HG03521 (cell line): ENCODE results near the gene LDHD.
"Not testable (repeated sequence)": the region's sequence is repeated elsewhere in the genome, so short reads cannot be mapped to it uniquely, and the experiment has no call there.

Experiments used
- ATAC-seq: cut with Tn5 transposase; IDR thresholded peaks from one replicate; pipeline ENCODE4 v1.9.1; 2021; ENCODE audit warnings: mild to moderate bottlenecking, moderate library complexity; ENCODE audit not compliant: unreplicated experiment

Gene LDHD

DNA sequence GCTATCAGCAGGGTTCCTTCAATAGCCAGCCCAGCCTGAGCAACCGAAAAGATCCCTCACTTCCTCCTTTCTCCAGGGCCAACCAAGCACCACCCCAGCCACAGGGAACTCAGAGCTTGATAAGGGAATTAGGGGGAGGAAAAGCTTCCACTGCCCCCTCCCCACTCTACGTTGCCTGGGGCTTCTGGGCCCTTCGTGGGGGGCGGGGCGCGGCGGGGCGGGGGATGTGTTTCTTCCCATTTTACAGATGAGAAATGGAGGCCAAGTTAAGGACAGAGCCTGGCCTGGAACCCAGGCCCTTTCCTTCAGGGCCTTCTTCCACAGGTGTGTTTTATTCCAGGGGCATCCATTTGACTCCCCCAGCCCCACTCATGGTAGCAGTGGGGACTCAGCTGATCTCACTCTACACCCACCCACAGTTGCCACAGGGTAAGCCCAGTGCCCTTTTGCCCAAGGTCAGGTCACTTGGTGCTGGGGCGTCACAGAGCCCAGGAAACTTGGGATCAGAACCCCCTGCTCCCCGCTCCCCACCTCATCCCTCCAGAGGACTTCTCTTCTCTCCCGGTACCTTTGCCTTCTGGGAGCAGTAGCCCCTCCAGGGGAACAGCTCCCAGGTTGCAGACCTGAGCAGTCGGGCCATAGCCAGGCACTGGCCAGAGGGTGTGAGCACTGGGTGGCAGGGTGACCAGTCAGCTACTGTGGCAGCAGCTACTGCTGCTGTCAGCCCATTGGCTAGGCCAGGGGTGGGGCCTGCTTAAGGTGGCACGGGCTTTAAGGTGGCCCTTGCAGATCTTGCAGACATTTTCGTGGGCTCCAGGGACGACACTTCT is at the start of gene LDHD:
LDHD (minus strand) TSS at position 700 of the 830 bp plus-strand sequence; CDS start at position 640, 60 bp downstream.
- peak; percentile 71 for ATAC-seq

DNA sequence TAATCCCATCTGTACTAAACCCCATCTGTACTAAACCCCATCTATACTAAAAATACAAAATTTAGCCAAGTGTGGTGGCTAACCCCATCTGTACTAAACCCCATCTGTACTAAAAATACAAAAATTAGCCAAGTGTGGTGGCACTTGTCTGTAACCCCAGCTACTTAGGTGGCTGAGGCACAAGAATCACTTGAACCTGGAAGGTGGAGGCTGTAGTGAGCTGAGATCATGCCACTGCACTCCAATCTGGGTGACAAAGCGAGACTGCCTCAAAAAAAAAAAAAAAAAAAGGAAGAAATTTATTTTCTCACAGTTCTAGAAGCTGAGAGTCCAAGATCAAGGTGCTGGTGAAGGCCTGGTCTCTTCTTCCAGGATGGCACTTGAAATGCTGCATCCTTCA is 43.8 kb upstream of the LDHD start:
- ATAC-seq: no peak

- no peak for ATAC-seq
Observed at GRCh38 chr16:75152635-75153034, 36.1 kb upstream of the LDHD start.

DNA sequence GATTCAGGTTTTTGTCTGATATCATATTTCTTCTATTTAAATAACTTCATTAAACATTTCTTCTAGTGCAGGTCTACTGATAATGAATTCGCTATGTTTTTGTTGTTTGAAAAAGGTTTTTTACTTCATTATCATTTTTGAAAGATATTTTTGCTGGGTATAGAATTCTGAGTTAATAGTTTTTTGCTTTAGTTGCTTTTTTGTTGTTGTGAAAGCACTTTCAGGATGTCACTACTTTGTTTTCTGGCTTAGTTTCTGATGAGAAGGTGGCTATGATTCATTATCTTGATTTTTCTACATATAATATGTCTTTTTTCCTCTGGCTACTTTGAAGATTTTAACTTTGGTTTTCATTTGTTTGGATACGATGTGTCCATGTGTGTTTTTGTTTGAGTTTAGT is 35.2 kb upstream of the LDHD start:
- no peak for ATAC-seq

- peak; percentile 77 for ATAC-seq
Observed at GRCh38 chr16:75148311-75149195, 32.0 kb upstream of the LDHD start, which contains the start of gene ZFP1. Gene ZFP1, plus strand, starts transcription at chr16:75148524. Its CDS starts 4,428 bp downstream, at chr16:75152952.

DNA sequence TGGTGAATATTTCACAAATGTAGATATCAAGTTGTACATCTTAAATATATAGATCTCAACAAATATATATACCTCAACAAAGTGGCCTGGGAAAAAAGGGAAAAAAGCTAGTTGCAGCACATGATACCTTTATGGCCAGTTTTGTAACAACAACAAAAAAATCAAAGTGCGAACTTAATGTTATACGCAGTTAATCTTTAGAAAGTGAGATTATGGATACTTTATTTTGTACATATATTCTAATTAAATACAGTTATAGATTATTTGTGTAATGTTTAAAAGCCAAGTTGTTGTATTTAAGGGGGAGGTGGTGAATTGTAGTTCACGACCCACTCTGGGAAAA is 31.4 kb upstream of the LDHD start:
- no peak for ATAC-seq

GRCh38 chr16:75143941-75144340 is 27.4 kb upstream of the LDHD start:
- ATAC-seq: no peak

- no peak for ATAC-seq
Observed at GRCh38 chr16:75139498-75139897, 22.9 kb upstream of the LDHD start.

DNA sequence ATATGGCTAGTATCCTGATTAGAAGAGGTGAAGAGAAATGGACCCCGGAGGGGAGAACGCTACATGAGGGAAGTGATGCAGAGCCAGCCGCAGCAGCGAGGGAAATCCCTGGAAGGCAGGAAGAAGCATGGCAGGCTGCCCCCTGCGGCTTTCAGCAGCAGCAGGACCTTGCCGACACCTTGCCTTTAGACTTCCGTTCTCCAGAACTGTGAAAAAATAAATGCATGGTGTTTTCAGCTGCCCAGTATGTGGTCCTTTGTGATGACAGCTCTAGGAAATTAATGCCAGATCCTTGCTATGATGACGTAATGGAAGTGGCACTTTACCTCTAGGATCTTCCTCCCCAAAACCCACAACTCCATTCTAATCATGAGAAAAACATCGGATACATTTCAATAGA is 22.1 kb upstream of the LDHD start:
- no peak for ATAC-seq

DNA sequence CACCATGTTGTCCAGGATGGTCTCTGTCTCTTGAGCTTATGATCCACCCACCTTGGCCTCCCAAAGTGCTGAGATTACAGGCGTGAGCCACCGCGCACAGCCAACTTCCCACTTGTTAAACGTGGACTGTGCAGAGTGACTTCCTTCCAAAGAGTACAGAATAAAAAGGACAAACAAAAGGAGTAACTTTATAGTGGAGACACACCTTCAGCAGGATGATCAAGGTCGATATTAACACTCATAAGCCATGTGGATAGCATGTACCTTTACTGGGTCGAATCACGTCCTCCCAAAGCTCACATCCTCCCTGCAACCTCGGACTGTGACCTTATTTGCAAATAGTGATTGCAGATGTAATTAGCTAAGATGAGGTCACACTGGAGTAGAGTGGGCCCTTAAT is 21.7 kb upstream of the LDHD start:
- ATAC-seq: no peak

- ATAC-seq: no peak
Observed at GRCh38 chr16:75131081-75131480, 14.5 kb upstream of the LDHD start.

DNA sequence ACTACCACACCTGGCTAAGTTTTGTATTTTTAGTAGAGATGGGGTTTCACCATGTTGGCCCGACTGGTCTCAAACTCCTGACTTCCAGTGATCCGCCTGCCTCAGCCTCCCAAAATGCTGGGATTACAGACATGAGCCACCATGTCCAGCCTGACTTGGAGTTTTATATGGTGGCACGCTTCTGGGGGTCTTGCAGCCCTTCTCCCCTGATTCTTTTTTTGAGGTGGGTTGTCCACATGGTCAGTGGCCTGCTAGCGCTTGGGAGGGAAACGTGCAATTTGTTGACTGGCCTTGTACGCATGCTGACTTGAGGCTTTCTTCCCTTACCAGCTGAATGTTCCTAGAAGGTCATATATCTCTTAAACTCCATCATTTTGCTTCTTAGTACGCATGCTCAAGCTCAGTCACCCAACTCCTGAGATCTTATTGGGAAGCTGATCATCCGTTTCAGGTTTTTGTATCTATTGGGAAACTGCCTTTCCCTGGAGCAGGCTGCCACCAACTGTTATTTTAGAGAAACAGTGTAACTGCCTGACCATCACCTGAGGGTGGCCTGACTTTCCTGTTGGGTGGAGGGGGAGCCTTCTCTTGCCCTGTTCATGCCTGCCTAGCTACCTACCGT is 13.7 kb upstream of the LDHD start:
- ATAC-seq: no peak

GRCh38 chr16:75129421-75130149 is 13.0 kb upstream of the LDHD start:
- ATAC-seq: not testable (repeated sequence)

- ATAC-seq: no peak
Observed at GRCh38 chr16:75127713-75128415, 11.3 kb upstream of the LDHD start.

DNA sequence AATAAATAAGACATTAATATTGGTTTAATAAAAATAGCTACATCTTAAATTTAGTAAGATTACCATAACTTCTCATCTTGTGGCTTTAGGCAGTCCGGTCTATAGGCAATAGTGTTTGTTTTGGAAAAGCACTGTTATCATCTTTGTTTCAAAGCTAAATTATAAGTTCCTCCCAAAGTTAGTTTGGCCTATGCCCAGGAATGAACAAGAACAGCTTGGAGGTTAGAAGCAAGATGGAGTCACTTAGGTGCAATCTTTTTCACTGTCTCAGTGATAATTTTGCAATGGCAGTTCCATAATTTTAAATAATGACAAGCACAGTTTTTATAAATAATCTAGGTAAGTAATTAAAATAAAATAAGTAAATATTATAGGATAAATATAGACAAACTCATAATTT is 6.0 kb upstream of the LDHD start:
- ATAC-seq: no peak

GRCh38 chr16:75121949-75122568 is 5.5 kb upstream of the LDHD start:
- no peak for ATAC-seq

GRCh38 chr16:75120253-75120652 is 3.7 kb upstream of the LDHD start:
- no peak for ATAC-seq

DNA sequence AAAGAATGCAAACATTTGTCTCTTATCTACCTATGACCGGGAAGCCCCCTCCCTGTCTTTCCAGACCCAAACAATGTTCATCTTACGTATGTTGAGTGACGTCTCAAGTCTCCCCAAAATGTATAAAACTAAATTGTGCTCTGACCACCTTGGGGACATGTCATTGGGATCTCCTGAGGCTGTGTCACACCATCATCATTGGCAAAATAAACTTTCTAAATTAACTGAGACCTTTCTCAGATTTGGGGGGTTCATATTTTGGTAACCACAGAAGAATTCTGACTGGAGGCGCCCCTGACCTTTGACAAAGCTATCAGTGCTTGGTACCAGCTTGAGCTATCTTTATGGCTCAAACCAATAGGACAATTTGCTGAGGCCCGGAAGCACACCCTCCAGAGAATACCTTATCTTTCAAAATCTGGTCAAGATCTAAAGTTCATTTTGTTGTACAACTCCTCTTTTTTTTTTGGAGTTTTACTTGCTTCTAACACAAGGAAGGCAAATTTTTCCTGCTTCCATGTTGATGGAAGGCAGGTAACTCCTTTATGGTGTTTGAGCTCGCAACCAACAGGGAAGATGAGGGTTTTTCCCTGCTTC is 2.5 kb upstream of the LDHD start:
- no peak for ATAC-seq

- no peak for ATAC-seq
Observed at GRCh38 chr16:75116911-75117245, 298 bp upstream of the LDHD start.
